Thyroid gland (tissue), 4 donors: ENCODE data around the gene LMF2.

Experiments
- POLR2A ChIP-seq, 2 donors: fragments of 450-650 bp; IDR thresholded peaks; one replicate each; pipeline ENCODE4 v1.6.1; 2017; ENCODE audit warnings: antibody characterized with exemption in 2 of 2, mild to moderate bottlenecking in 2 of 2, moderate library complexity in 1 of 2
- TF ChIP-seq, protein P1 (sequence below), 6 experiments: fragments of 200-600 bp in 3 of 6; fragments of 450-650 bp in 3 of 6; sonication (generic) in 3 of 6; IDR thresholded peaks; one replicate each; pipeline ENCODE4 v1.5.1; 2016 to 2019; ENCODE audit warnings: antibody characterized with exemption in 6 of 6, mild to moderate bottlenecking in 2 of 6, inconsistent platforms in 1 of 6, moderate library complexity in 1 of 6

DNA sequence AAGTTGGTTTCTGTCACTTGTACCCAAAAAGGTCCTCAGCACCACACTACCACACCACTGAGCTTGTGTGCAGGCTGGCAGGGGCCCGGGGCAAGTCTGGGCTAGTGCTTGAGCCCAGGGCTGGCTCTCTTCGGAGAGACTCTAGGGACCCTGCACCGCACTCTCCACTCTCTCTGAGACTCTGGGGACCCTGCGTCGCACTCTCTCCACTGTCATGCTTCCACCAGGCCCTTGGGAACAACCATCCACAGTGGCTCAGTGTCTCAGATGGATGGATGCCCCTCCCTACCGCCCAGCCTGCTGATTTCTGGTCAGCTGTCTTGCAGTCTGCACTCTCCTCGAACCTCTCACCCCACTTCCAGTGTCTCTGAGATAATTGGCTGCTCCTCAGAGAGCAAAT is 30.6 kb downstream of the LMF2 start:
- TF ChIP-seq, protein P1, sequence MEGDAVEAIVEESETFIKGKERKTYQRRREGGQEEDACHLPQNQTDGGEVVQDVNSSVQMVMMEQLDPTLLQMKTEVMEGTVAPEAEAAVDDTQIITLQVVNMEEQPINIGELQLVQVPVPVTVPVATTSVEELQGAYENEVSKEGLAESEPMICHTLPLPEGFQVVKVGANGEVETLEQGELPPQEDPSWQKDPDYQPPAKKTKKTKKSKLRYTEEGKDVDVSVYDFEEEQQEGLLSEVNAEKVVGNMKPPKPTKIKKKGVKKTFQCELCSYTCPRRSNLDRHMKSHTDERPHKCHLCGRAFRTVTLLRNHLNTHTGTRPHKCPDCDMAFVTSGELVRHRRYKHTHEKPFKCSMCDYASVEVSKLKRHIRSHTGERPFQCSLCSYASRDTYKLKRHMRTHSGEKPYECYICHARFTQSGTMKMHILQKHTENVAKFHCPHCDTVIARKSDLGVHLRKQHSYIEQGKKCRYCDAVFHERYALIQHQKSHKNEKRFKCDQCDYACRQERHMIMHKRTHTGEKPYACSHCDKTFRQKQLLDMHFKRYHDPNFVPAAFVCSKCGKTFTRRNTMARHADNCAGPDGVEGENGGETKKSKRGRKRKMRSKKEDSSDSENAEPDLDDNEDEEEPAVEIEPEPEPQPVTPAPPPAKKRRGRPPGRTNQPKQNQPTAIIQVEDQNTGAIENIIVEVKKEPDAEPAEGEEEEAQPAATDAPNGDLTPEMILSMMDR (IDR thresholded peaks at IDR 0.05), result no peak
- TF ChIP-seq POLR2A (IDR thresholded peaks at IDR 0.05), result no peak
